ENCODE measurements around the gene JAKMIP1.

Gene JAKMIP1

GRCh38 chr4:6180841-6181631, 19.3 kb downstream of the JAKMIP1 start:
- no peak for DNase-seq (ENCODE audit: low read depth)

DNA sequence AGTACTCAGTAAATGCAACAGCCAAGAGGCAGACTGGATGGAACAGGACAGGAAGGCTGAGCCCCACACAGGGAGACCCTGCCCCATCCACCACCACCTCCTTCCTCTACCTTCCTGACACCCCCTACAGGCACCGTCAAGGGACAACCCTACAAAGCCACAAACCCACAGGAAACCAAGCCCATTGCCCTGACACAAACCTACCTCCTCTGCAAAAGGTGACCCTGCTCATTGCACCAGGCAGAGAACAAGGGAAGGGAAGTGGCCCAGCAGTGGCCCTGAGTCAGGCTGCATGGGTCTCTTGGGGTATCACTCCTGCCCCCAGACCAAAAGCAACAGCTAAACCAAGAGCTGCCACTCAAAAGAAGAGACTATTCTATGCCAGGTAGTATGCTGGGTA, 21.0 kb downstream of the JAKMIP1 start:
- DNase-seq (ENCODE audit: low read depth) = no peak

GRCh38 chr4:6178757-6179156, 21.6 kb downstream of the JAKMIP1 start:
- DNase-seq (ENCODE audit: low read depth) = peak; percentile 19

- no peak for DNase-seq (ENCODE audit: low read depth)
Measured at GRCh38 chr4:6177587-6178197, 22.7 kb downstream of the JAKMIP1 start.

DNA sequence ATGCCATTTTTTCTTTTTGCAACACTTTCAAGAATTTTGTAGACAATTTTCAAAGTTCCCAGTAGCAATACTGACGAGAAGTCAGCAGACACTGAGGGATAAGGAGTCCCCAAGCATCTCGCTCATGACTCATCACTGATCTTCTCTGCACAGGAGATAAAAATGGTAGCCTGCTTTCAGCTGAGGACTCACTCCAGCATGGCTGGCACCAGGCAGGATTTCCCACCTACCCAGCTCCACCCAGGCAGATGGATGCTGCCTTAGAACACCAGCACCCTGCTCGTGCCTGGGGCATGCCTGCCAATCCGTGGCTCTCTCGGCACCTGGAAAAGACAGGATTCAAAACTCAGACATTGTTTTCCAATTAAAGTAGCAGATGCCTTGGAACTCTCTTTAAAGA, 24.9 kb downstream of the JAKMIP1 start:
- no peak for DNase-seq (ENCODE audit: low read depth)

DNA sequence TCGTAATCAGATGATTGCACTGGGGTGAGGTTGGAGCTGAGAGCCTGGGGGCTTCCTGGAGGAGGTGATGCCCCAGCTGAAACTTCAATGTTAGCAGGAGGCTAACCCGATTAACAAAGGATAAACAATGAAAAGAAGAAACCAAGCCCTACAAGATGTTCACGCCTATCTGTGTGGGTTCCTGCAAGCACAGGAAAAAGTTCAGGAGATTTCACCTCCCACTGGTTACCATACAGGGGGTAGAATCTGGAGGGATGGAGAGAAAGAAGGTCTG, 27.5 kb downstream of the JAKMIP1 start:
- no peak for DNase-seq (ENCODE audit: low read depth)

- DNase-seq (ENCODE audit: low read depth) = no peak
Measured at GRCh38 chr4:6172093-6172926, 28.0 kb downstream of the JAKMIP1 start.

DNA sequence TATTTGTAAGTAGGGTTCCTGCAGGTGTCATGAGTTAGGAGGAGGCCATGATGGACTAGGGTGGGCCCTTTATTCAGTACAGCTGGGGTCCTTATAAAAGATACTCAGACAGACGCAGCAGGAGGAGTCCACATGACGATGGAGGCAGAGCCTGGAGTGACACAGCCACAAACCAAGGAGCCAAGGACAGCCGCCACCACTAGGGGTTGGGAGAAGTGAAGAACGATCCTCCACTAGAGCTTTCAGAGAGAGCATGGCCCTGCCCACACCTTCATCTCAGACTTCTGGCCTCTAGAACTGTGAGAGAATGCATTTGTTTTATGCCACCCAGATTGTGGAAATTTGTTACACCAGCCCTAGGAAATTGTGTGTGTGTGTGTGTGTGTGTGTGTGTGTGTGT, 31.1 kb downstream of the JAKMIP1 start:
- no peak for DNase-seq (ENCODE audit: low read depth)

GRCh38 chr4:6165766-6166165, 34.6 kb downstream of the JAKMIP1 start:
- no peak for DNase-seq (ENCODE audit: low read depth)

DNA sequence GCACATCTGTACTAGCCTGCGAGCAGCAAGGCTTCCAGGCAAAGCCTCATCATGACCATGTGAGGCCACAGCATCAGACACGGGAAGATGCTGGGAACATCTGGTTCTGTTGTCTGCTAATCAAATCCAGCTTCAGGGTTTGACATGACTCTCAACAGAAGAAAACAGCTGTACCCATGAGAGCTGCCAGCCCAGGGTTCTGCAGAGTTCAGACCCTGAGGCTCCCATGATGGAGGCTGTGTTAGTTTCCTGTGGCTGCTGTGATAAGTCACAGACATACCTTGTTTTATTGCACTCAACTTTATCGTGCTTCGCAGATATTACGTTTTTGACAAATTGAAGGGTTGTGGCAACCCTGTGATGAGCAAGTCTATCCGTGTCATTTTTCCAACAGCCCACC, 37.5 kb downstream of the JAKMIP1 start:
- DNase-seq (ENCODE audit: low read depth) = no peak

DNA sequence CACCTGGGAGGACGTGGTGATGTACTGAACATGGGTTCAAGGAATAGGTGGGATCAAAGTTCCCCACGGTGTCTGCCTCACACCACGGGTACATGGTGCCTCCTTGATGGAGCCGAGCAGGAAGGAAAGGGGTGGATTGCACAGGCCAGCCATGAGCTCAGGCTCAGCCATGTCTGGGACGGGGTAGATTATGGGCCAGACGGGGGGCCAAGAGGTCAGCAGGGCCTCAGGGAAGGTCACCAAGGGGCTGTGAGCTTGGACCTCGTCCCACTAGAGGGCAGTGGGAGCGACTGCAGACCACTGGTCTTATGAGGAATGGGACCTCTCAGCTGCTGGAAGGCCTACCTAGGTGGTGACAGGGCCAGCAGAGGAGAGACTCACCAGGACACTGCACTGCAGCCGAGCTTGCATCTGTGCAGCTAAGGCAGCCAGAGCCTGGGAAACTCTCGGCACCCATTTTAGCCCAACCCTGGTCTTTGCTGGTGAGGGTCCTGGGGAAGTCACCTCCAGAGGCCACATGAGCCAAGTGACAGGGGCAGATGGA, 38.4 kb downstream of the JAKMIP1 start:
- no peak for DNase-seq (ENCODE audit: low read depth)

- no peak for DNase-seq (ENCODE audit: low read depth)
Measured at GRCh38 chr4:6160536-6160935, 39.8 kb downstream of the JAKMIP1 start.

DNA sequence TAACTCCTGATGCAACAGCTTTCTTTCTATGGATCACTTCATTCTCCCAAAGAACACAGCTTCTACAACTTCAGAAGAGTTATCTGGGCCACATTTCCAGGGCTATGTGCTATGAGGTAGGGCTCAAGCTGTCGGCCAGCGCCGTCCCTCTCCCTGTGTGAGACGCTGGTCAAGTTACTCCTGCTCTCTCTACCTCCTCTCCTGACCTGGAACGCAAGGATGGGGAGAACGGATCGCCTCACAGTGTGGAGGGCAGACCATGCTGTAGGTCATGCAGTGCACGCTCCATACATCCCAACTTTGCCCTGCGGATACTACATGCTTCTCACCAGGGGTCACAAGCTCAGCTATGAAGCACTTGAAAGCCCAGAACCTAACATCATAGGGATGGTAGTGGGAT, 42.4 kb downstream of the JAKMIP1 start:
- no peak for DNase-seq (ENCODE audit: low read depth)

GRCh38 chr4:6155996-6156750, 44.2 kb downstream of the JAKMIP1 start:
- no peak for DNase-seq (ENCODE audit: low read depth)

GRCh38 chr4:6154875-6155274, 45.5 kb downstream of the JAKMIP1 start:
- DNase-seq (ENCODE audit: low read depth) = no peak

GRCh38 chr4:6153874-6154273, 46.5 kb downstream of the JAKMIP1 start:
- DNase-seq (ENCODE audit: low read depth) = no peak

DNA sequence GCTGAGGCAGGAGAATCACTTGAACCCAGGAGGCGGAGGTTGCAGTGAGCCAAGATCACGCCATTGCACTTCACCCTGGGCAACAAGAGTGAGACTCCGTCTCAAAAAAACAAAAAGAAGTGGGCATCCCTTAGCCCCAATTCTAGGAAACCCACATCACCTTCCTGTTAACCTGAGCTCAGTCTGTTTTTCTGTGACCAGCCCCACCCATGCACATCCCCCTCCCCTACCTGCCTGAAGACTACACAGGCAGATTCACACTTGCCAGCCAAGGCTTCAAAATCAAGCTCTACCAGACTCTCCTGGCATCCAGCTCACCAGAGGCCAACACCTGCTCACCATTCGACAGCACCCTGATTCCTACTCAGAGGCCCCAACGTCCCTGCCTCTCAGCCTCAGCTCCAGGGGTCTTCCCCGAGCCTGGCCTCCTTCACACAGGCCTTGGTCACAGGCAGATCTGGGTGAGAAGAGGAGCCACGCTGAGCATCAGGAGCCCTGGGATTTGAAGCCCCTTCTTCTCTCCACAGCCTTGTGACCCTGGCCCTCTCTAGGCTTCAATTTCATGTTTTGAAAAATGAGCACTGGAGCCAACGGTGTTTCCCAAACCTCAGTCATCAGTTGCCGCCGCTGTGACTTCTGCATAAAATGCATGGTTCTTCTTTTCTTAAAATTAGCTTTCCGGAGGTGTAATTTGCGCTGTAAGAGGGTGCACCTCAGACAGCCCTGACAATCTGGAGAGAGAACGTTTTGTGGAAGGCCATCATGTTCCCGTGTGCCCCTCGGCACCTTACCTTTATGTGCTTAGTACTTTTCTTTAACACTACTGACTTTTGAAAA, 47.3 kb downstream of the JAKMIP1 start:
- DNase-seq (ENCODE audit: low read depth) = no peak

DNA sequence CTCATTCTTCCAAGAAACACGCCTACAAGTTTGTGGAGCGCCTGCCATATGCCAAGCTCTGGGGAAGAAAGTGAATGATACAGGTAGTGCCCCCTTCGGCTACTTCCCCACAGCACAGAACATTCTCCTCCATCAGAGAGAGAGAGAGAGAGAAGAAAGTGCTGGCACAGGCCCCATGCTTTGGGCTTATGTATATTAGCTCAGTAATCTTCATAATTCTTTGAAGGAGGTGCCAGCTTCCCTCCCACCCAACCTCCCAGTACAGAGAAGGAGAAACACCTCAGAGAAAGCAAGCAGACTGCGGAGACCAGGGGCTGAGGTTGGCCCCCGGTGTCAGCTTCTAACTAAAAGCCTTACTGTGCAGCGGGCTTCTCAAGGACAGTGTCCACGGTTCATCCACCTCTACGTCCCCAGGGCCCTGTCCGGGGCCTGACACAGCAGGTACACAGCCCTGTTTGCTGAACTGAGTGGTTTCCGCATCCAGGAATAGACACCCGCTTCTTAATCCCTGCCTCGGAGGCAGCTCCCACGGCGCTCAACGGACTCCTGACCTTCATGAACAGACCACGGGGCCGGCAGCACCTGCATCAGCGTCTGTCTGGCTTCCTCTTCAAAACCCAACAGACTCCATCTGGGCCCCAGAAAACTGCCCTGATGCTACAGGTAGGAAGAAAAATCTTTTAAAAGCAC, 50.2 kb downstream of the JAKMIP1 start:
- no peak for DNase-seq (ENCODE audit: low read depth)

DNA sequence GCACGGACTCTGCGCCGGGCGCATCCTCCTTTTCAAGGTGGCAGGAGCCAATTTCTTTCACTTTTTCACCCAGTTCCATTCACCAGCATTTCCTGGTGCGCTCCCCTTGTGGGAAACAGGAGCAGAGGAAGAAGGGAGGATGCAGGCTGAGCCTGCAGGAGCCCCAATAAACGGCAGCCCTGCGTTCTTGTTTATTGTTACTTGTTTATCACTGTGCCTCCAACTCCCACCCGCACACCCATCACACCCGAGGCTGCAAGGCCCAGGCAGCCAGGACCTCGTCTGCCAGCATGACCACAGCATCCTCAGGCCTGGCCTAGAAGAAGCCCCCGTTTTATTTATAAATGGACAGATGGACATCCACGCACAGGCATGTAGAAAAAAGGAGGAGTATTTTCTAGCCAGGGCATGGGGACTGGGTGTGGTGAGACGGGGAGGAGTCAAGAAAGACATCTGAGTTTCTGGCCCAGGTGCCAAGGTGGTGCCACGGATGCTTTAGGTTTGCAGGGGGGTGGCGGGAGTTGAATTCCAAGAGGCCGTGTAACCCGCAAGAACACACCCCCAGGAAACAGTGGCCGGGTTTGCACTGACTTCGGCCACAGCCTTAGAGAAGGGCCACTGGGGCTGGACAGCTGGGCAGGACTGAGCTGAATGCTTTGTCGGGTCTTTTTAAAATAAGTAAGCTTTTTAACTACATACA, 51.7 kb downstream of the JAKMIP1 start:
- DNase-seq (ENCODE audit: low read depth) = no peak

- DNase-seq (ENCODE audit: low read depth) = no peak
Measured at GRCh38 chr4:6147441-6147840, 52.9 kb downstream of the JAKMIP1 start.

Measured in HS-5 (cell line).